Glomerular visceral epithelial cell (primary cell): ENCODE data around the gene SLX9.
"Not testable (repeated sequence)": the region's sequence is repeated elsewhere in the genome, so short reads cannot be mapped to it uniquely, and the experiment has no call there.

Experiments used
- DNase-seq: peaks from one replicate; pipeline ENCODE4 v3.0.0-alpha.2; 2016; ENCODE audit errors: extremely low spot score

SLX9 gene

DNA sequence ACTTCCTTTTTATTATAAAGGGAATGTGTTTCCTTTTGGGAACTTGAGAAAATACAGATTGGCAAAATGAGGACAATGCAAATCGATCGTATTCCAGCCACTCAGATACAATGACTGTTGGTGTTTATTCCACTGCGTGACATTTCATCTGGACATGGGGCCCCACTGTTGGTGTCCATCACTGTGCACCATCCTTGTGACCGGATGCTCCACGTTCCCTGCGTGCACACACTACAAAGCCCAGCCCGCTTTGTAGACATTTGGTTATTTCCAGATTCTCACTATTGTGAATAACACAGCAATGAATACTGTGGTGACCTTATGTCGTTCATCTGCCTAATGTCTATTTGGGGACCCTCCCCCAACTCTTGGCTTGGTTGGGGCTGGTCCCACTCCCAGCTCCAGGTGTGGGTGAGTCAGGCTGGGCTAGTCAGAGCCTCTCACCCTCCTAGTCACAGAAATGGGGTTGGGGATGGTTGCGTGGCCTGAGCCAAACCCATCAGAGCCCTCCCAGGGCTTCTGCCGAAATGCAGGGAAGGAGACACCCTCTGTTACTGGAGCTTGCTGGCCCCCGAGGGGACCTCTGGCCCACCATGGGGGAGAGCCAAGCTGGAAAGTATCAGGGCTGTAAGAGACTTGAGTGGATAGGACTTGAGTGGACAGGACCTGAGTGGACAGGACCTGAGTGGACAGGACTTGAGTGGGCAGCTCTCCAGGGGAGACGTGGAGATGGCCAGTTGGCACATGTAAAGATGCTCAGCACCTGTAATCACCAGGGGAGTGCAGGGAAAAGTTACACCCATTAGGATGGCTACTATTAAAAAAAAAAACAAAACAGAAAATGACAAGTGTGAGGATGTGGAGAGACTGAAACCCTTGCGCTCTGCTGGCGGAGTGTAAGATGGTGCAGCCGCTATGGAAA, 77.5 kb downstream of the SLX9 start:
- DNase-seq: no peak

DNA sequence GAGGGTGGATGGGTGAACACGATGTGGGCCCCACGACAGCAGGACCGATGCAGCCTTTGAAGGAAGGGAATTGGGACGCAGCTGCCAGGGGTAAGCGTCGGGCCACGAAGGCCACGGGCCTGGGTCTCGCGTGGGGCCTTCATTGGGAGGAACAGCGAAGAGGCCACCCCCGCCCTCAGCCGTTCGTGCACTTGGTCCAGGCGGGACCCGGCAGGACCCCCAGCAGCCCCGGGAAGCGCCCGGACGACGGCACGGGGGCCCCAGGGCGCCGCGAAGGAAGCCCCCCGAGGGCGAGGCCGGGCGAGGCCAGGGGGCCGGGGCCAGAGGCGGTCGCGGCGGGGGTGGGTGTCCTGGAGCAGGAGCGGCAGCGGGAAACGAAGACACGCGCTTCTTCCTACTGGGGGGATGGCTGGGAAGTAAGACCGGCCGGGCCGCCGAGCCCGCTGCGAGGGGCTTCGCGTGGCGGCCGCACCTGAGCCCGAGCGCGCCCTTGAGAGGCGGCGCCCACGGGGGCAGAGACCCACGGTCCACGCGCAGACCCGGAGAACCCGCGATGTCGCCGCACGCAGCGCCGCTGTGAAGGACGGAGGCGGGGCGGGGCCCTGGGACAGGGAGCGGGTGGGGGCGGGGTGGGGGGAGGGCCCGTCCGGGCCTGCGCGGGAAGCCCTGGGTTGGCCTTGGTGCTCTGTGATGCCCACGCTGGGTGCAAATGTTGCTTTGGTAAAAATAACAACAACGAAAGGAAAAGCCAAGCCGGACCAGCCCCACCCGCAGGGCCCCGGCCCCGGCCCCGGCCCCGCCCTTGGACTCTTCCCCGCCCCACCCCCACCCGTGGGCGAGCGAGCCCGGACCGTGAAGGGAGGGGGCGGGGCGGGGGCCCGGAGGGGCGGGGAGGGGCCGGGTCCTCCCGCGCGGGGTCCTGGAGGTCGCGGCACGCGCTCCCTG, 78.6 kb downstream of the SLX9 start:
- no peak for DNase-seq

DNA sequence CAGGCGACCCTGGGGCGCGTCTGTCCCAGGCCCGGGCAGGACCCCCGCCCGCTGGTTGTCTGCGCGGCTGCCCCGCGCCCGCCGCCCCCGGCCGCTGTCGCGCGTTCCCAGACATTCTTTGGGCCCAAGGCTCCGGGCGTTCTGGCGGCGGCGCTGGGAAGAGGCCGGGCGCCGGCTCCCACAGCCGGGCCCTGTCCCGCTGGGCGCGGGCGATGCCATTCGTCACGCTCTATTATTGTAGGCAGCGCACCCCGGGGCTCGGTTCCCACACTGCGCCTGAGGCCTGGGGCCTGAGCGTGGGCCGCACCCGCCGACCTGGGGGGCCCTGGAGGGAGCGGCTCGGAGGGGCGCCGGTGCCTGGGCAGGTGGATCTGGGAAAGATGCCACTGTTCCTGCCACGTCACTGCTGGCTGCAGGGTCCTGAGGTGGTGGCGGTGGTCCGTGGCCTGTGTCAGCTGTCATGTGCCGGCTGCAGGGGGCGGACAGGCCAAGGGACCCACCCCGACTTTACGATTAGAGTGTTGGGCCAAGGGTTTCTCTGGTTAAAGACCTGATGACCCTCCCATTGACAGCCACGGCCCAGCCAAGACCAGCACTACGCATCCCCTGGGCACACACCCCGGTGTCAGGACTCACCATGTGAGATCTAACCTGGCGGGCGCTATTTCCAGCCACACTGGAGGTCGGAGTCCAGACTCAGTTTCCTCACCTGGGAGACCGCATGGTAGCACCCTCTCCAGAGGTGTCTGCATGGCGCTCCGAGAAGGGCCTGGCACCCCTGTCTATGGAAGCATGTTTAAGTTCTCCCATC, 79.5 kb downstream of the SLX9 start:
- DNase-seq: no peak

DNA sequence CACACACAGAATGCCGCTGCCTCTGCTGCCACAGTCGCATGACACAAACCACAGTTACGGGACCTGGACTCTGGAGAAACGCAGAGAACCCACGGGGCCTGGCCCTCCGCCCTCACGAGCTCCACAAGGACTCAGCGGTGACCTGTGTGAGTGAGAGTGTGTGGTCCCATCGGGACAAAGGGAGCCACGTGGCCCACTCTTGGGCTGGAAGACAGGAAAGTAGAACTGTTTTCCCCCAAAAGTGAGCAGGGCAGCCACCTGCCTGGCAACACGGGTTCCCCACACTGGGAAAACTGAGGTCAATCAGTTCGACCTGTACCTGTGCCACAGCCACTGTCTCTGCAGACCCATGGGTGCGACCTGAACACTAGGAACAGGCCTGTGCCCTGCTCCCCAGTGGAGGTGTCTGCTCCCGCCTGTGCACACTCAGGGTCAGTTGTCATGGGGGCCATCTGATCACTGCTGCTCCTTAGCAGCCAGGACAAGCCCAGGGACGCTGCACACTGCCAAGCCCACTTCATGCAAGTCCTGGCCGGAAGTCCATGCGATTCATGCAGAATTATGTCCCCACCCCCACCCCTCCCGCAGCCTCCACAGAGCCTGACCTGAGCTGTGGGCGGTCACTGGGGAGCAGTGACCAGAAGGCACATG, 80.2 kb downstream of the SLX9 start:
- no peak for DNase-seq

DNA sequence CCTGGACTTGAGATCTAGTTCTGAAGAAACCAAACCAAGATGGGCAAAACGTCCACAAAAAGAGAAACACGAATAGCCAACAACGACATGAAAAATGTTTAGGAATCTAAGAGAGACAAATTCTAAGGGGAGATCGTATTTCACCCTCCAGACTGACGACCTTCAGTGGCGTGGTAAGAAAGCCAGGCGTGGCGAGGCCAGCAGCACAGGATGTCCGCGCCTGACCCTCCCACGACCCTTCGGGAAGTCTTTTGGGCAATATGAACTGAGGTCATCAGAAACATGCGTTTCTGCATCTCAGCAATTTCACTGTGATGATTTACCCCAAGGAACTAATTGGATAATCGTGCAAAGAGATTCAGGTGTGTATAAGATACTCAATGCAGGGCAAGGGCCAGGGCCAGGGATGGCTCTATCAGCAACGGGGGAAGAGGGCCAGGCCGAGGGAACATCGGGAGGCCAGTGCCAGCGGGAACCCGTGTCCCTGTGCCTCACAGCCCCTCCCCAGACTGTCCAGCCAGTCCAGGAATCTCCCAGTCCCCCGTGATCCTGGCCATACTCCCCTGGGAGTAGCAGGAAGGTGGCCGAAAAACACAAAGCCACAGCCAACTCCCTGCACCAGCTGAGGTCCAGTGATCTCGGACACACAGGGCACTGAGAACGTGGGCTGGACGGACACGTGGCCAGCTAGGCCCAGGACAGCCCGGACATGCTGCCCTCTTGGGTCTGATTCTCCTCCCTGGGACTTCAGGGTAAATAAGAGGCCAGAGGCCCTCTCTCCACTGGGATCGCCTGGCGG, 81.0 kb downstream of the SLX9 start:
- no peak for DNase-seq

DNA sequence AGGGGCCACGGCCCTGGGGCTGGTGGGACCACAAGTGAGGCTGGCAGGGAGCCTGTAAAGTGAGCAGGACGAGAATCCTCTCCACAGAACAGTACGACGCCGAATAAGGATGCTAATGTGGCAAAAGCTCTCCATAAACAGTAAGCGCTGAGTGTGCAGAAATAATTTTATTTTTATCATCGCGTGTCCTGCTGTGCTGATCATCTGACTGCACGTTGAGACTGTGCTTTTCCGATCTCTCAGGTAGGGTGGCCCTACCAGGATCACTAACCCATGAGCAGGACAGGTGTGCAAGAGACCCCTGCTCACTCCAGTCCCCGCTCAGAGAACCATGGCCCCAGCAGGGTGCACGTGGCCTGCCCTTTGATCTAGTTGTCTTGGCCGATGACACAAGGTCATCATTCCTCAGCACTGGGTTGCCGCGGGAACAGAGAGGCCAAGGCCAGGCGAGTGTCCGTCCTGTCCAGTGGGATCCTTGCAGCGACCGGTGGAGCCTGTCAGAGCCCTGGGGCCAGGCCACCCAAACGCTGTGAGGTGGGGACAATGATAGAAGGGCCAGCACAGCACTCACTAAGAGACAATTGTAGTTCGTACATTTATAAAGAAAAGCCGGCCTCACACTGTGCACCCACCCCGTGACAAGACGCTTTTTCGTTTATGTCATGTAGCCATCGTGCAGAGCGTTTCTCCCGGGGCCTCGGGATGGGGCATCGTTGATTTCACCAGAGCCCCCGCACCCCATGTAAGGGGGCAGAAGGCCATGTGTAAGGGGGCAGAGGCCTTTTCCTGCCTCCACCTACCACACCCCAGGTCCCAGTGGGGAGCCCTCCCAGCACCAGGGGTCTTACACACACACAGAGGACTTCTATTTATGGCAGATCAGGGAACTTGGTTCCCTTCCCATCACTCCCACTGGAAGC, 81.9 kb downstream of the SLX9 start:
- DNase-seq: no peak

DNA sequence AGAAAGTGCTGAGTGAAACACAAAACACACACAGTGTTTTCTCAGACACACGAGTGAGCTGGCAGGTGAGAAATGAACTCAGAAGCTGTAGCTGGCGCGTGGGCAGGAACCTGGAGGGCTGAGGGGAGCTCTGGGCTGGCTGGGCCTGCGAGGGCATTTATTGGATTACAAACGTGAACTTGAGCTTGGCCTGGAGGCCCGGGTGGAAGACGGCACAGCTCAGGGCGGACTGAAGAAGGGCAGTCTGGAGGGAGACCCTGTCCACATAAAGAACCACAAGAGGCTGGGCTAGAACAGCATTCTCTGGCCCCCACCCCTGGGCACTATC, 82.5 kb downstream of the SLX9 start:
- no peak for DNase-seq

DNA sequence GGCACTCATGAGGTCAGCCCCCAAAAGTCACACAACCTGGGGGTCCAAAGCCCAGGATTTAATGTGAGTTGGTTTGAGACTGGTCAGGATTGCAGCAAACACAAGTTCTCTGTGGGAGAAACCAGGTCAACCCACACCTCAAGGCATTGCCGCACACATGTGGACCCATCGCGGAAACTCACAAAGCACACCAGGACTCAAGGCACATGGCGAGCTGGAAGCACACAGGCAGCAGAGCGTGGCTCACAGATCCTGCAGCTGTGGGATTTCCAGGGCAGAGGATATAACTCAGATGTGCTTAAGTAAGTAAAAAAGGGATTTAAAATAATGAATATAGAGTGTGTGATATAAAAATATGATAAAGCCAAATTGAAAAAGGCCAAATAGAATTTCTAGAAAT, 82.9 kb downstream of the SLX9 start:
- no peak for DNase-seq

DNA sequence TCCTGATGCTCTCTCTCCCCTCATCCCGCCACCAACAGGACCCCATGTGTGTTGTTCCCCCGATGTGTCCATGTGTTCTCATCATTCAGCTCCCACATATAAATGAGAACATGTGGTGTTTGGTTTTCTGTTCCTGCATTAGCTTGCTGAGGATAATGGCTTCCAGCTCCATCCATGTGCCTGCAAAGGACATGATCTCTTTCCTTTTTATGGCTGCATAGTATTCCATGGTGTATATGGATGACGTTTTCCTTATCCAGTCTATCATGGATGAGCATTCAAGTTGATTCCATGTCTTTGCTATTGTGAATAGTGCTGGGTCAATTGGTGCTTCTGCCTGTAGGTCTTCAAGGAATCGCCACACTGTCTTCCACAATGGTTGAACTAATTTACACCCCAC, 84.7 kb downstream of the SLX9 start:
- not testable (repeated sequence) for DNase-seq

DNA sequence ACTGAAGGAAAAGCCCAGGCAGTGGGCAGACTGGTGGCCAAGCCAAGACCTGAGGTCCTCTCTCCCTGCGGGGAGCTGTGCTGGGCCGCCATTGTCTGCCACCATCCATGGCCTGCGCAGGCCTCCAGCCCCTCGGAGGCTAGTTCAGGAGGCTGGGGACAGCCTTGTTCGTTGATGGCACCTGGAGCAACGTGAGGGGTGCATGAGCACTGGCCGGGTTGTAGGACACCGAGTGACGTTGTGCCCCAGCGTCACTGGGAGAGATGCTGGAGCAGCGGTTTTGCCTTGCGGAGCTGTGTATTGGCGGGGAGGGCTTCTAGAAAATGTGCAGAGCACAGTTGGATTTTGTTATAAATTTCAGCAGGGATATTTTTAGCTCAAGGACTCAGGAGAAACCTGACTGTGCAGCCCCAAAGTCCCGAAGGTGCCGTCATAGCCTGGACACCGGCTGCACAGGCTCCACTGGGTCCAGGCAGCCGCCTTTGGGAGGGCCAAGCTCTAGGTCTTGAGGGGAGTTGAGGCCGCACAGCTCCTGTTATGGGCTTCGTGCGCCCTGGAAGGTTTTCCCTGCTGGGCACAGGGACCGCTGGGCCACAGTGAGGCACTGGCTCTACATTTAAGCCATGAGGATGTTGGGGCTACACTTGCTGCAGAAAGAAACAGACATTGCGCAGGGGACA, 86.4 kb downstream of the SLX9 start:
- no peak for DNase-seq
